GM21619 (cell line): ENCODE data around the gene REXO5.
"Not testable (repeated sequence)": the region's sequence is repeated elsewhere in the genome, so short reads cannot be mapped to it uniquely, and the experiment has no call there.

Source experiments
- ATAC-seq: cut with Tn5 transposase; IDR thresholded peaks from one replicate; pipeline ENCODE4 v1.9.1; 2021; ENCODE audit not compliant: unreplicated experiment

The REXO5 gene

GRCh38 chr16:20847550-20847949 is 41.2 kb downstream of the REXO5 start:
- ATAC-seq: no peak

GRCh38 chr16:20849589-20850390 is 43.5 kb downstream of the REXO5 start:
- ATAC-seq: no peak

GRCh38 chr16:20850981-20851380 is 44.7 kb downstream of the REXO5 start:
- no peak for ATAC-seq

GRCh38 chr16:20851601-20852000 is 45.3 kb downstream of the REXO5 start:
- no peak for ATAC-seq

- no peak for ATAC-seq
Measured at GRCh38 chr16:20853143-20853542, 46.8 kb downstream of the REXO5 start.

GRCh38 chr16:20853981-20854620 is 47.8 kb downstream of the REXO5 start:
- no peak for ATAC-seq

- no peak for ATAC-seq
Measured at GRCh38 chr16:20854963-20855362, 48.6 kb downstream of the REXO5 start.

- ATAC-seq: no peak
Measured at GRCh38 chr16:20857281-20857680, 51.0 kb downstream of the REXO5 start.

- ATAC-seq: no peak
Measured at GRCh38 chr16:20859229-20859628, 52.9 kb downstream of the REXO5 start.

- ATAC-seq: no peak
Measured at GRCh38 chr16:20859699-20860098, 53.4 kb downstream of the REXO5 start.

- ATAC-seq: no peak
Measured at GRCh38 chr16:20860361-20860760, 54.0 kb downstream of the REXO5 start.

- not testable (repeated sequence) for ATAC-seq
Measured at GRCh38 chr16:20860995-20861394, 54.7 kb downstream of the REXO5 start.

- ATAC-seq: no peak
Measured at GRCh38 chr16:20862162-20862960, 56.0 kb downstream of the REXO5 start.

- ATAC-seq: not testable (repeated sequence)
Measured at GRCh38 chr16:20864376-20864775, 58.0 kb downstream of the REXO5 start.

- peak; percentile 80 for ATAC-seq
Measured at GRCh38 chr16:20865420-20866131, 59.2 kb downstream of the REXO5 start.

- peak; percentile 18 for ATAC-seq
Measured at GRCh38 chr16:20866145-20866772, 59.9 kb downstream of the REXO5 start.

- no peak for ATAC-seq
Measured at GRCh38 chr16:20866801-20867200, 60.5 kb downstream of the REXO5 start.

- ATAC-seq: no peak
Measured at GRCh38 chr16:20867585-20867984, 61.3 kb downstream of the REXO5 start.

GRCh38 chr16:20868890-20869289 is 62.6 kb downstream of the REXO5 start:
- ATAC-seq: no peak

- ATAC-seq: no peak
Measured at GRCh38 chr16:20870122-20870820, 63.9 kb downstream of the REXO5 start.
